GM12878 (cell line): Measurements from ENCODE around the gene PCDHGB2.

Source experiments
- CREM ChIP-seq: IDR thresholded peaks from 2 replicates; pipeline ENCODE4 v1.6.1; 2014; ENCODE audit warnings: antibody characterized with exemption, low read depth
- DPF2 ChIP-seq: fragments of 450-650 bp; IDR thresholded peaks from 2 replicates; pipeline ENCODE4 v1.6.1; 2017; ENCODE audit warnings: mild to moderate bottlenecking
- EGR1 ChIP-seq, 2 experiments: IDR thresholded peaks; 1 replicate in 1 of 2; 2 replicates in 1 of 2; pipeline ENCODE4 v1.6.1; 2011 to 2012; ENCODE audit warnings: low read depth in 2 of 2, low read length in 2 of 2, borderline replicate concordance in 1 of 2, mild to moderate bottlenecking in 1 of 2, moderate library complexity in 1 of 2
- HDAC2 ChIP-seq: fragments of 200-600 bp; sonication (generic); IDR thresholded peaks from 2 replicates; pipeline ENCODE4 v1.6.1; 2017
- IRF3 ChIP-seq: fragments of 450-650 bp; IDR thresholded peaks from 2 replicates; pipeline ENCODE4 v1.6.1; 2014; ENCODE audit warnings: mild to moderate bottlenecking
- MAX ChIP-seq: IDR thresholded peaks from 2 replicates; pipeline ENCODE4 v1.6.1; 2012; ENCODE audit warnings: low read depth, low read length, improper control_type of control experiment
- SP1 ChIP-seq: IDR thresholded peaks from one replicate; pipeline ENCODE4 v1.6.1; 2011; ENCODE audit warnings: low read depth, low read length
- TAF1 ChIP-seq: IDR thresholded peaks from 2 replicates; pipeline ENCODE4 v1.6.1; 2011; ENCODE audit warnings: mild to moderate bottlenecking, low read depth, low read length, borderline replicate concordance
- USF2 ChIP-seq: IDR thresholded peaks from 2 replicates; pipeline ENCODE4 v1.6.1; 2011; ENCODE audit warnings: low read depth, low read length, improper control_type of control experiment, borderline replicate concordance
- ZBTB11 ChIP-seq: fragments of 450-650 bp; formaldehyde crosslinking; IDR thresholded peaks from 2 replicates; pipeline ENCODE4 v1.5.0; 2022; ENCODE audit warnings: mild to moderate bottlenecking, missing genetic modification characterization
- ZBTB33 ChIP-seq: fragments of 450-650 bp; IDR thresholded peaks from 2 replicates; pipeline ENCODE4 v1.6.1; 2017; ENCODE audit warnings: mild to moderate bottlenecking
- TF ChIP-seq, protein P1 (sequence below), 3 experiments: IDR thresholded peaks in 2 of 3; conservative IDR thresholded peaks in 1 of 3; 2 replicates each; pipeline ENCODE4 v1.5.1; 2011; ENCODE audit warnings: low read depth in 3 of 3, low read length in 3 of 3, mild to moderate bottlenecking in 3 of 3, control low read depth in 2 of 3, moderate library complexity in 2 of 3, inconsistent platforms in 1 of 3, mixed read lengths in 1 of 3; ENCODE audit not compliant: control insufficient read depth in 2 of 3, insufficient read depth in 1 of 3; ENCODE audit errors: extremely low read depth in 1 of 3
- TF ChIP-seq, protein P2 (sequence below): IDR thresholded peaks from 2 replicates; pipeline ENCODE4 v1.6.1; 2012; ENCODE audit warnings: mild to moderate bottlenecking, low read depth, low read length

DNA sequence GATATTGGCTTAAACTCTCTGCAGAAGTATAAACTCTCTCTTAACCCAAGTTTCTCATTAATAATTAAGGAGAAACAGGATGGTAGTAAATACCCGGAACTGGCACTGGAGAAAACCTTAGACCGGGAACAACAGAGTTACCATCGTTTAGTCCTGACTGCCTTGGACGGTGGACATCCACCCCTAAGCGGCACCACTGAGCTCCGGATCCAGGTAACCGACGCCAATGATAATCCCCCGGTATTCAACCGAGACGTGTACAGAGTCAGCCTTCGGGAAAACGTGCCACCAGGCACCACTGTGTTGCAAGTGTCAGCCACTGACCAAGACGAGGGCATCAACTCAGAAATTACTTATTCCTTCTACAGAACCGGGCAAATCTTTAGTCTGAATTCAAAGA, 38.8 kb downstream of the PCDHGB2 start:
- no peak for TF ChIP-seq USF2
- TF ChIP-seq, protein P1, sequence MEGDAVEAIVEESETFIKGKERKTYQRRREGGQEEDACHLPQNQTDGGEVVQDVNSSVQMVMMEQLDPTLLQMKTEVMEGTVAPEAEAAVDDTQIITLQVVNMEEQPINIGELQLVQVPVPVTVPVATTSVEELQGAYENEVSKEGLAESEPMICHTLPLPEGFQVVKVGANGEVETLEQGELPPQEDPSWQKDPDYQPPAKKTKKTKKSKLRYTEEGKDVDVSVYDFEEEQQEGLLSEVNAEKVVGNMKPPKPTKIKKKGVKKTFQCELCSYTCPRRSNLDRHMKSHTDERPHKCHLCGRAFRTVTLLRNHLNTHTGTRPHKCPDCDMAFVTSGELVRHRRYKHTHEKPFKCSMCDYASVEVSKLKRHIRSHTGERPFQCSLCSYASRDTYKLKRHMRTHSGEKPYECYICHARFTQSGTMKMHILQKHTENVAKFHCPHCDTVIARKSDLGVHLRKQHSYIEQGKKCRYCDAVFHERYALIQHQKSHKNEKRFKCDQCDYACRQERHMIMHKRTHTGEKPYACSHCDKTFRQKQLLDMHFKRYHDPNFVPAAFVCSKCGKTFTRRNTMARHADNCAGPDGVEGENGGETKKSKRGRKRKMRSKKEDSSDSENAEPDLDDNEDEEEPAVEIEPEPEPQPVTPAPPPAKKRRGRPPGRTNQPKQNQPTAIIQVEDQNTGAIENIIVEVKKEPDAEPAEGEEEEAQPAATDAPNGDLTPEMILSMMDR (IDR thresholded peaks at IDR 0.05 in 2 of 3, conservative IDR thresholded peaks at IDR 0.05 in 1 of 3; ENCODE audit: control insufficient read depth in 2 of 3, extremely low read depth in 1 of 3, insufficient read depth in 1 of 3, low read depth in 3 of 3, low read length in 3 of 3) = no peak
- TF ChIP-seq DPF2 = no peak
- no peak for TF ChIP-seq CREM
- no peak for TF ChIP-seq TAF1
- no peak for TF ChIP-seq ZBTB11 (CRISPR knock-in tag)
- TF ChIP-seq EGR1 (IDR thresholded peaks at IDR 0.05; ENCODE audit: borderline replicate concordance in 1 of 2, low read depth in 2 of 2, low read length in 2 of 2) = no peak
- TF ChIP-seq IRF3 = no peak
- TF ChIP-seq MAX = no peak
- TF ChIP-seq SP1 = no peak
- TF ChIP-seq, protein P2, sequence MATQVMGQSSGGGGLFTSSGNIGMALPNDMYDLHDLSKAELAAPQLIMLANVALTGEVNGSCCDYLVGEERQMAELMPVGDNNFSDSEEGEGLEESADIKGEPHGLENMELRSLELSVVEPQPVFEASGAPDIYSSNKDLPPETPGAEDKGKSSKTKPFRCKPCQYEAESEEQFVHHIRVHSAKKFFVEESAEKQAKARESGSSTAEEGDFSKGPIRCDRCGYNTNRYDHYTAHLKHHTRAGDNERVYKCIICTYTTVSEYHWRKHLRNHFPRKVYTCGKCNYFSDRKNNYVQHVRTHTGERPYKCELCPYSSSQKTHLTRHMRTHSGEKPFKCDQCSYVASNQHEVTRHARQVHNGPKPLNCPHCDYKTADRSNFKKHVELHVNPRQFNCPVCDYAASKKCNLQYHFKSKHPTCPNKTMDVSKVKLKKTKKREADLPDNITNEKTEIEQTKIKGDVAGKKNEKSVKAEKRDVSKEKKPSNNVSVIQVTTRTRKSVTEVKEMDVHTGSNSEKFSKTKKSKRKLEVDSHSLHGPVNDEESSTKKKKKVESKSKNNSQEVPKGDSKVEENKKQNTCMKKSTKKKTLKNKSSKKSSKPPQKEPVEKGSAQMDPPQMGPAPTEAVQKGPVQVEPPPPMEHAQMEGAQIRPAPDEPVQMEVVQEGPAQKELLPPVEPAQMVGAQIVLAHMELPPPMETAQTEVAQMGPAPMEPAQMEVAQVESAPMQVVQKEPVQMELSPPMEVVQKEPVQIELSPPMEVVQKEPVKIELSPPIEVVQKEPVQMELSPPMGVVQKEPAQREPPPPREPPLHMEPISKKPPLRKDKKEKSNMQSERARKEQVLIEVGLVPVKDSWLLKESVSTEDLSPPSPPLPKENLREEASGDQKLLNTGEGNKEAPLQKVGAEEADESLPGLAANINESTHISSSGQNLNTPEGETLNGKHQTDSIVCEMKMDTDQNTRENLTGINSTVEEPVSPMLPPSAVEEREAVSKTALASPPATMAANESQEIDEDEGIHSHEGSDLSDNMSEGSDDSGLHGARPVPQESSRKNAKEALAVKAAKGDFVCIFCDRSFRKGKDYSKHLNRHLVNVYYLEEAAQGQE = no peak
- TF ChIP-seq HDAC2 = no peak
- TF ChIP-seq ZBTB33 = no peak
